WI38 (cell line): ENCODE measurements around the gene PREX1.

ENCODE experiments used
- H3K4me3 ChIP-seq: 2 replicates; pipeline ENCODE4 v1.5.1; 2011; ENCODE audit warnings: low read depth, mild to moderate bottlenecking, control low read depth, low read length
- TF ChIP-seq, protein P1 (sequence below): IDR thresholded peaks from 2 replicates; pipeline ENCODE4 v1.5.1; 2012; ENCODE audit warnings: low read depth, mild to moderate bottlenecking, control low read depth, low read length

The PREX1 gene

DNA sequence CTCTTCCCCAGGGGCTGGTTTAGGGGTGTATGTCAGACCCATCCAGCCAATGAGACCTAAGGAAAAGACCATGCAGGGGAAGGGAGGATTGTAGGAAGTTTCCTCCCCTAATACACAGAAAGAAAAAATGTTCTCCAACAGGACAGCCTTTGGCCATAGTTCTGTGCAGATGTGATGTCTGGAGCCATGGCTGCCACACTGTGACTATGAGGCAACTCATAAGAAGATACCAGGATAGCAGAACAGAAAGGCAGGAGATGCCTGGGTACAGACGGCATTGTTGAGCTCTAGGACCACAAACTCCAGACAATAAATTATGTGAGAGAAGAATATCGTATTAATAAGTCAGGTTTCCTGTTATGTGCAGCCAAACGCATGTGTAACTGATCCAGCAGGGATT, 156.7 kb downstream of the PREX1 start:
- TF ChIP-seq, protein P1, sequence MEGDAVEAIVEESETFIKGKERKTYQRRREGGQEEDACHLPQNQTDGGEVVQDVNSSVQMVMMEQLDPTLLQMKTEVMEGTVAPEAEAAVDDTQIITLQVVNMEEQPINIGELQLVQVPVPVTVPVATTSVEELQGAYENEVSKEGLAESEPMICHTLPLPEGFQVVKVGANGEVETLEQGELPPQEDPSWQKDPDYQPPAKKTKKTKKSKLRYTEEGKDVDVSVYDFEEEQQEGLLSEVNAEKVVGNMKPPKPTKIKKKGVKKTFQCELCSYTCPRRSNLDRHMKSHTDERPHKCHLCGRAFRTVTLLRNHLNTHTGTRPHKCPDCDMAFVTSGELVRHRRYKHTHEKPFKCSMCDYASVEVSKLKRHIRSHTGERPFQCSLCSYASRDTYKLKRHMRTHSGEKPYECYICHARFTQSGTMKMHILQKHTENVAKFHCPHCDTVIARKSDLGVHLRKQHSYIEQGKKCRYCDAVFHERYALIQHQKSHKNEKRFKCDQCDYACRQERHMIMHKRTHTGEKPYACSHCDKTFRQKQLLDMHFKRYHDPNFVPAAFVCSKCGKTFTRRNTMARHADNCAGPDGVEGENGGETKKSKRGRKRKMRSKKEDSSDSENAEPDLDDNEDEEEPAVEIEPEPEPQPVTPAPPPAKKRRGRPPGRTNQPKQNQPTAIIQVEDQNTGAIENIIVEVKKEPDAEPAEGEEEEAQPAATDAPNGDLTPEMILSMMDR, result no peak

DNA sequence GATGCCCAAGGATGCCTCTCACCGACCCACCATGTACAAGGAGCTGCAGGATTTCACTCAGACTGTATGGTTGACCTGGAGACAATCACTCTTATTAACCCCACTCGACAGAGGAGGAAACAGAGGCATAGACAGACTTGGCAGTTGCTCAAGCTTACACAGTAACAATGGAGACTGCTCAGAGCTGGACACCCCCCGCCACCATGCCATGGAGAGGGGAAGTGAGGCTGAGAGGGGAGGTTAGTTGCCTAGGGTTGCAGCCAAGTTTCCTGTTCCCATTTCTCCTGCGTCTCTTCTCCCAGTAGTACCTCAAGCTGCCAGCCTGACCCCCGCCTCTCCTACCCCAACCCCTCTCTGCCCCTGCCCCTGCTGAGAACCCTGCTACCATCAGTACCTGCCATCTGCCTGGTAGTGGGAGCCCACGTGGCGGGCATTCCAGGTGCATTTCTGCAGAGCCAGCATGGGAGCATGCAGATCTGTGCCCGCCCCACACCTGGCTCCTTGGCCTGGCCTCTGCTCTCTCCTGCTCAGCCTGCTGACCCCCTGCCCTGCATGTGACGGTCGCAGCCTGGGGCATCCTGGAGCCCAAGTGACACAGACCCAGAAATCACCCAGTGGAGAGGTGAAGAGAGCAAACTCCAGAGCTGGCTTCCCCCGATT, 157.7 kb downstream of the PREX1 start:
- H3K4me3 ChIP-seq, result no peak overlapping the region
- TF ChIP-seq, protein P1, result no peak

More for the DNA sequence above, 156.7 kb downstream of the PREX1 start:
- H3K4me3 ChIP-seq, result no peak overlapping the region

DNA sequence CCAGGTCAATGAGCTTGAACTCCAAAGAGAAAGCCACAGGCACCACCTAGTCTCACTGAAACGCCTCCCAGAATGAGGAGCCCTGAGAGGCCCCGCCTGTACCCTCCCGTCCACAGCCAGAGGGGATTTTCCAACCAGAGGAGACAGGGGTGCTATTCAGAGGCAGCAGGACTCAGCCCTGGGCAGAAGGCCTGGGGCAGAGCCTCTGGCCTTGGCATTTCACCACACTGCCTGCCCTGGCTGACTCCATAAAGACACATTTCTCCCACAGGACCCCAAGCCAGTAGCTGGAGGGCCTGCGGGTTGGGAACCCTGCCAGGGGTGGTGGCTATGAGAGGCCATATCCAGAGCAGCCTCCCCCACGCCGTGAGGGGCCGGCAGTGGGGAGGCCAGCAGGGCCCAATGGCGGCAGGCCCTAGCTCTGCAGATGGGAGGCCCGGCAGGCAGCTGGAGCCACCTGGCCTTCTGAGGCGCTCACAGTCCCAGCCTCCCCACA, 159.3 kb downstream of the PREX1 start:
- TF ChIP-seq, protein P1, result no peak
- H3K4me3 ChIP-seq, result no peak overlapping the region

DNA sequence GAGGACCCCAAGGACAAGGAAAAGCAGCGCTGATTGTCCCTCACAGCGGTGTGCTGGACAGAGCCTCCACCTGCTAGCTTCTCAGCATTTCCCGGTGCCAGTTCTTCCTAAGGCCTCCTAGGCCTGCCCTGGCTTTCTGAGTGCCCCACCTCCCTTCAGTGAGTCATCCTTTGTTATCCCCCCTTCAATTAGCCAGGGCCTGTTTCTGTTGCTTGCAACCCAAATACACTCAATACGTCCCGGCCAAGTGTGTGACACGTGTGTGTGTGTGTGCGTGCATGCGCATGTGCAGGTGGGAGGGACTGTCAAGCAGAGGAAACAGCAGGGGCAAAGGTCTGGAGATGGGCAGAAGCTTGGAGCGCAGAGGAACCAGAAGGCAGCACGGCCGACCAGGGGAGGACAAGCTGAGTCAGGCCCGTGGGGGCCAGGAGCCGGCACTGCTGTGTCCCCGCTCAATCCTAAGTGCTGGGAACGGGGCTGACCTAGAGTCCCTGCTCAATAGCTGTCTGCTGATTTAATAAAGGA, 159.8 kb downstream of the PREX1 start:
- TF ChIP-seq, protein P1, result no peak

DNA sequence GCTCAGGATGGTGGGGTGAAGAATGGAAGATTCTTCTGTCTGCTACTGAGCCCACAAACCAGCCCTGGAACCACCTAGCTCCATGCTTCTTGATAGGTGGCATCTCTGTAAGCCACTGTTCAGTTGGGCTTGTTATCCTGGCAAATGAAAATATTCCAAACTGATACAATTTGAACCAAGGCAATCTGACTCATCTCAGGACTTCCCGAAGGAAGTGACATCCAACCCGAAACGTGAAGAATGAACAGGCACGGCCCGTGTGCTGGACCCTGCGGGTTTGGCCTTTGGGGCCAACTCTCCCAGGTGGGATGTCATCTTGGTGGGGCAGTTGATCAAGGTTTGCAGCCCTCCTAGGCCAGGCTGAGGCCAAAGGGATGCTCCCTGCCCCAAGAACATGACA, 160.3 kb downstream of the PREX1 start:
- TF ChIP-seq, protein P1, result no peak
- H3K4me3 ChIP-seq, result no peak overlapping the region

More for the DNA sequence above, 159.8 kb downstream of the PREX1 start:
- H3K4me3 ChIP-seq, result no peak overlapping the region

DNA sequence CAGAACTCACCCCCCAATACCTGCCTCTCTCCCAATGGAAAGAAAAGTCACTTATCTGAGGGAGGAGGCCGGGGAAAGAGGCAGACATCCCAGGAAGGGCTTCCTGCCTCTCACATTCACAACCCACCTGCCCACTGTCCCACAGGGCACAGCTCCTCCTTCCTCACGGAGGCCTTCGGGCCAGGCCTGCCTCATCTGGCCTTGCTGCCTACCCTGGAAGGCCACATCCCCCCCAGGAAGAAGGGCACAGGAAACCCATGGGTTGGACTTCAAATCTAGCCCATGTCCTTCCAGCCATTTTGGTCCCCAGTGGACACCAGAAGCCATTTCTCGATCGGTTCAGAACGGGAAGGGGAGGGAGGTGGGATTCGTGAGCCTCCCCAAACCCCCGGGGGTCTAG, 162.0 kb downstream of the PREX1 start:
- TF ChIP-seq, protein P1, result no peak
- H3K4me3 ChIP-seq, result no peak overlapping the region

DNA sequence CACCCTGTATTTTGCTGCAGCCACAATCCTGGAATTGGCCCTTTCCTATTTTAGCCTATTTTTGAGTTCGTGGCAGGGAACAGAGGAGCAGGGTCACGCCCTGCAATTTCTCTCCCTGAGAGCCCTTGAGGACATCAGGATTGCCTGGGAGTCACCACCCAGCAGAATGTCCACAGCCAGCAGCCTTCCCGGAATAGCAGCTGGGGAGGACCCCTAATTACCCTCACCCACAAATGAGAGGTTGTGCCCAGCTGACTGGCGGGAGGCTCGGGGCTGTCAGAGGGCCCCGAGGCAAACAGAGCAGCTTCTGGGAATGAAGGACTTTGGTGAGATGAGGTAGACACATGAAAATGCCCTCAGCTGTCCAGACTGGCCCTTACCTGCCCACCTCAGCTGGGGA, 165.1 kb downstream of the PREX1 start:
- H3K4me3 ChIP-seq, result no peak overlapping the region
- TF ChIP-seq, protein P1, result no peak
